ENCODE data around the gene YBEY.
"Not testable (repeated sequence)": the region's sequence is repeated elsewhere in the genome, so short reads cannot be mapped to it uniquely, and the experiment has no call there.

Gene YBEY

DNA sequence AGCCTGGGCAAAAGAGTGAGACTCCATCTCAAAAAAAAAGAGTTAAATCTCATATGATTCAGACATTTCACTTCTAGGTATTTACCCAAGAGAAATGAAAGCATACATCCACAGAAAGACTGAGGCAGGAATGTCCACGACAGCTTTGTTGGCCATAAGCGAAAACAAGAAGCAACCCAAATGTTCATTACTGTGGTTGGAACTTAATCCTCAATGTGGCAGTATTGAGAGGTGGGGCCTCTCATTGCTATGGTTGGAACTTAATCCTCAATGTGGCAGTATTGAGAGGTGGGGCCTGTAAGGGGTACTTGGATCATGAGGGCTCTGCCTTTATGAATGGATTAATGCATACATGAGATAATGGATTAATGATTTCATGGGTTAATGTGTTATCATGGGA, 22.3 kb downstream of the YBEY start:
- H3K4me3 ChIP-seq (replicated peaks in 1 of 2; ENCODE audit: low read depth in 2 of 2, low read length in 2 of 2), result no peak overlapping the region
- DNase-seq (ENCODE audit: low read depth in 2 of 2), result no peak
- TF ChIP-seq, protein P1, sequence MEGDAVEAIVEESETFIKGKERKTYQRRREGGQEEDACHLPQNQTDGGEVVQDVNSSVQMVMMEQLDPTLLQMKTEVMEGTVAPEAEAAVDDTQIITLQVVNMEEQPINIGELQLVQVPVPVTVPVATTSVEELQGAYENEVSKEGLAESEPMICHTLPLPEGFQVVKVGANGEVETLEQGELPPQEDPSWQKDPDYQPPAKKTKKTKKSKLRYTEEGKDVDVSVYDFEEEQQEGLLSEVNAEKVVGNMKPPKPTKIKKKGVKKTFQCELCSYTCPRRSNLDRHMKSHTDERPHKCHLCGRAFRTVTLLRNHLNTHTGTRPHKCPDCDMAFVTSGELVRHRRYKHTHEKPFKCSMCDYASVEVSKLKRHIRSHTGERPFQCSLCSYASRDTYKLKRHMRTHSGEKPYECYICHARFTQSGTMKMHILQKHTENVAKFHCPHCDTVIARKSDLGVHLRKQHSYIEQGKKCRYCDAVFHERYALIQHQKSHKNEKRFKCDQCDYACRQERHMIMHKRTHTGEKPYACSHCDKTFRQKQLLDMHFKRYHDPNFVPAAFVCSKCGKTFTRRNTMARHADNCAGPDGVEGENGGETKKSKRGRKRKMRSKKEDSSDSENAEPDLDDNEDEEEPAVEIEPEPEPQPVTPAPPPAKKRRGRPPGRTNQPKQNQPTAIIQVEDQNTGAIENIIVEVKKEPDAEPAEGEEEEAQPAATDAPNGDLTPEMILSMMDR (IDR thresholded peaks at IDR 0.05; ENCODE audit: low read depth, low read length), result no peak

DNA sequence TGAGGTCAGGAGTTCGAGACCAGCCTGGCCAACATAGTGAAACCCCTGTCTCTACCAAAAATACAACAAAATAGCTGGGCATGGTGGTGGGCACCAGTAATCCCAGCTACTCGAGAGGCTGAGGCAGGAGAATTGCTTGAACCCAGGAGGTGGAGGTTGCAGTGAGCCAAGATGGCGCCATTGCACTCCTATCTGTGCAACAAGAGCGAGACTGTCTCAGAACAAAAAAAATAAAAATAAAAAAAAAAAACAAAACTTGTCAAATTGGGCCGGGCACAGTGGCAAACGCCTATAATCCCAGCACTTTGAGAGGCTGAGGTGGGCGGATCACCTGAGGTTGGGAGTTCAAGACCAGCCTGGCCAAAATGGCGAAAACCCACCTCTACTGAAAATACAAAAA, 24.1 kb downstream of the YBEY start:
- DNase-seq (ENCODE audit: low read depth in 2 of 2); H3K4me3 ChIP-seq (replicated peaks in 1 of 2; ENCODE audit: low read depth in 2 of 2, low read length in 2 of 2): not testable (repeated sequence)

DNA sequence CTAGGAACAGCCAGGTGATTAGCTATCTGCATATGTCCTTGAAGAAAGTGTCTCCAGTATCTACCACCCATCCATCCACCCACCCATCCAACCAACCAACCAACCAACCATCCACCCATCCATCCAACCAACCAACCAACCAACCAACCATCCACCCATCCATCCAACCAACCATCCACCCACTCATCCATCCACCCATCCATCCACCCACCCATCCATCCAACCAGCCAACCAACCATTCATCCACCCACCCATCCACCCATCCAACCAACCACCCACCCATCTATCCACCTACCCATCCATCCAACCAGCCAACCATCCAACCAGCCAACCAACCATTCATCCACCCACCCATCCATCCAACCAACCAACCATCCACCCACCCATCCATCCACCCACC, 25.4 kb downstream of the YBEY start:
- no peak overlapping the region for H3K4me3 ChIP-seq (replicated peaks in 1 of 2; ENCODE audit: low read depth in 2 of 2, low read length in 2 of 2)
- no peak for DNase-seq (ENCODE audit: low read depth in 2 of 2)
- TF ChIP-seq, protein P1 (IDR thresholded peaks at IDR 0.05; ENCODE audit: low read depth, low read length), result no peak

DNA sequence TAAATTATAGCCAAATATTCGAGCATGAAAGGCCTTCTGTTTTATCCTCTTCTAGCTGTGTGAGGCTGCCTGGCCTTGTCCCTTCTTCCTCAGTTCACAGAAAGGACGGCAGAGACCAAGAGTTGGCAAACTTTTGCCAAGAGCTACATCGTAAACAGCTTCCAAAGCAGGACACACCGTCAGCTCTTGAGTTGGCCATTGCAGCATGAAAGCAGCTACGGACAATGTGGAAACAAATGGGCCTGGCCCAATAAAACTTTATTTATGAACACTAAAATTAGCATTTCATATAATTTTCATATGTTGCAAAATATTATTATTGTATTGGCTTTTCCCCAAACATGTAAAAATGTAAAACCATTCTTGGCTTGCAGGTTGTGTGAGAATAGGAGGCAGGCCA, 26.8 kb downstream of the YBEY start:
- DNase-seq (ENCODE audit: low read depth in 2 of 2), result no peak
- no peak overlapping the region for H3K4me3 ChIP-seq (replicated peaks in 1 of 2; ENCODE audit: low read depth in 2 of 2, low read length in 2 of 2)
- TF ChIP-seq, protein P1 (IDR thresholded peaks at IDR 0.05; ENCODE audit: low read depth, low read length), result no peak

DNA sequence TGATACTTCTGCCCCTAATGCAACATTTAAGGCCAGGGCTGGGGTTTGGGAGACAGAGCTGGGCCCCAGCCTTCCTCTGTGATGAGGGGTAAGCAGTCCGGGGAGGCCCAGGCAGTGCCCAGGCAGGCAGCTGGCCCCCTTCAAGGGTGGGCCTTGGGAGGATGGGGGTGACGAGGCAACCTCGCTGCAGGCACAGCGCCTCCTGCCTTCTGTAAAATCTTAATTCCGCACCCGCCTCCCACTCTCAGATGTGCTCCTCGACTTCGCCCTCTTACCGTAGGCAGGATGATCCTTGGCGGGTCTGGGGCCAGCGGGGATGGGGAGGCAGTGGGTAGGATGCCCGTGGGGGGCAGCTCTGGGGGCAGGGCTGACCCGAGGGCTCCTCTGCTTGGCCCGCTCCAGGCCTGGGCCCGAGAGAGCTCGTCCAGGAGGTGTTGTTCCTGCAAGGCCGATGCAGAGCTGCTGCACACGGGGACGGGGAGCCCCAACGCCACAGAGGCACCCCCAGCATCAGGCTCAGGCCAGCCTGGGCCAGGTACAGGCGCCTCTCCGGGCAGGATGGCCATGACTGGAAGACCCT, 28.4 kb downstream of the YBEY start:
- H3K4me3 ChIP-seq (replicated peaks in 1 of 2; ENCODE audit: low read depth in 2 of 2, low read length in 2 of 2), result no peak overlapping the region
- TF ChIP-seq, protein P1 (IDR thresholded peaks at IDR 0.05; ENCODE audit: low read depth, low read length), result no peak
- no peak for DNase-seq (ENCODE audit: low read depth in 2 of 2)

DNA sequence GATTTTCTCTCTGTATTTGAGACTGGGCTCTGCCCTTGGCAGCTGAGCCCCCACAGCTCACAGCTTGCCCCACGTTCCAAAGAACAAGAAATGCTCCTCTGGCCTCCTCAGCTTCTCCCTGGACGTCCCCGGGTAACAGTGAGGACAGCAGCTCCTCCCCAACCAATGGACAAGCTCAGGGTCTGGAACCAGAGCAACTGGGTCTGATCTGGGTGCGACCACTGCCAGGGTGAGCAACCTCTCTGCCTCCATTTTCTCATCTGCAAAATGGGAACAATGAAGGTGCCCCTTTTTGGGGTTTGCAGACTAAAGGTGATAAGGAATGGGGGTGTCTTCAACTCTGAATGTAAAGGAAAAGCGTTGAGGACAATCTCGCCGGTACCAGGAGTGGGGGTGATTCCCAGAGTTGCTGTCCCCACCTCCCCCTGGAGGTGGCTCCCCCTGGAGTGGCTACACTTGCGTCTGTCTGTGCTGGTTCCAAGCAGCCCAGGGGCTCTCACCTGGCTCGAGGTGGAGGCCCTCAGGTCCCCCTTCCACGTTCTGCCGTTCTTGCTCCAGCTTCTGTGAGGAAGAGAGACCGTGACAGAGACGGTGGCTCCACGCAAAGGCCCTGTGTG, 30.7 kb downstream of the YBEY start:
- no peak for DNase-seq (ENCODE audit: low read depth in 2 of 2)
- TF ChIP-seq, protein P1 (IDR thresholded peaks at IDR 0.05; ENCODE audit: low read depth, low read length), result no peak

DNA sequence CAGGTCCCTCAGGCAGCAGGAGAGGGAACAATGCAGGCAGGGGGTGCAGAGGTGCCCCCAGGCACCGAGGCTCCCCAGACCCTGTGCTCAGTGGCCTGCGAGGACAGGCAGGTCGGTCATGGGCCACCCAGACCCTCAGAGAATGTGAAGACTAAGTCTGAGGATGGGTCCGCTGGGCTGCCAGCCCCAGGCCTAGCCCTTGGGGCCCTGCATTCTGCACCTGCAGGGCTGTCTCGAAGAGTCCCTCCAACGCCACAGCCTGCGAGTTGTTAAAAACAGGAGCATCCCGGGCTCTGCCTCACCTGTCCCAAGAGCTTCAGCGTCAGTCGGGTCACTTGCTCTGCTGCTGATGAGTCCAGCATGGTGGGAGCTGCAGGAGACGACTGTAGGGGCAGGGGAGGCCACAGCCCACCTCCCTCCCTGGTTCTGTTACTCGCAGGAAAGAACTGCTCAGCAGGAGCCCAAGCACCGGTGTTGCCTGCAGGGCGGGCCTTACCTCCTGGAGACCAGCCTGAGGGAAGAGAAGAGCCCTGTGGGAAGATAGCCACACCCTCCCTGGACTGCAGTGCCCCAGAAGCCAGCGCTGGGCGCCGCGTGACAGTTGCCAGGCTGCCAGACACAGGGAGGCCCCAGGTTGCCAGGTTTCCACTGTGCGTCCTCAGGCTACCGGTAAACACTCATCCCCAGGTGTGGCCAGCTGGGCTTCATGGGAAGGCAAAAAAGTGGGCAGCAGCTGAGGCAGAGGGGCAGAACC, 31.7 kb downstream of the YBEY start:
- H3K4me3 ChIP-seq (replicated peaks in 1 of 2; ENCODE audit: low read depth in 2 of 2, low read length in 2 of 2), result no peak overlapping the region
- TF ChIP-seq, protein P1 (IDR thresholded peaks at IDR 0.05; ENCODE audit: low read depth, low read length), result no peak
- no peak for DNase-seq (ENCODE audit: low read depth in 2 of 2)

More for the DNA sequence above, 30.7 kb downstream of the YBEY start:
- H3K4me3 ChIP-seq (replicated peaks in 1 of 2; ENCODE audit: low read depth in 2 of 2, low read length in 2 of 2), result no peak overlapping the region
